ENCODE measurements around the gene PDE9A. TPM values are rescaled to one million over a fixed set of nuclear protein-coding genes. Genes with fewer than 3 reads are reported as not detected.

The PDE9A gene
- total and polyA plus RNA-seq, 8 donors, result 1.2 to 14.4 (median 5.0) TPM

DNA sequence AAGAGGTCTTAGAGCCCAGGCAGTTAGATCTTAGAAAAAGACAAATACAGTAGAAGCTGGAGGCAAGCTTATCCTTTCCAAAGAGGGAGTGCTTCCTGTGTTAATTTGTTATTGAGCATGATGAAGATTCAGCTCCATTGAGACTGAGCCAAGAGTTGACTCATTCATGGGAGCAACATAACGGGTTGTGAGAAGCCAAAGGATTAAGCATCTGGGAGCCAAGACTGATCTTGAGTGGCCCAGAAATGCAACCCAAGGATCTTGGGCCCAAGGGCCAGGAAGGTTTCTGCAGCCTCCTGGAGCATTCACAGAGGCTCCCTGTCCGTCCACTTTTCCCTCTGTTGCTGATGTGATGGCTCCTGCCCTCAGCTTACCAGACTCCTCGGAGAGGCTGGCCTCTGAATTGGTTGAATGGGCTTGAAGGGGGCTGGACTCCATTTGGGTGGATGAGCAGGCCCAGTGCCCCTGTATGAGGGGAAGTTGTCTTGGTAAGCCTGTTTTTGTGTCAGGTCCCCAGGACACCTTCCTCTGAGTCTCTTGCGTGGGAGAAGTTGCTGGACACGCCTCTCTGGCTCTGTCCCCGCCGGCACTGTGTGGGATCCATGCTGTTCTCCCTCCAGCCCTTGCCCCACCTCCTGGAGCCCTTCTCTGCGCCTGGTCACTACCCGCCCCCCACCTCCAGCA lies 42.4 kb downstream of the PDE9A start:
- no peaks in the 10 kb centered on the region for H3K9me3 ChIP-seq
- no peaks in the 10 kb centered on the region for H3K27me3 ChIP-seq
- FAIRE-seq, result no peak
- ATAC-seq, result peak in 3 of 4 donors; percentile 35 to 54 (median 38)
- H3K4me3 ChIP-seq, result no peak overlapping the region
- intact Hi-C loops (cut with DNase I), result no loop called here
- no peaks in the 10 kb centered on the region for H3K36me3 ChIP-seq
- no peak for TF ChIP-seq CTCF (IDR thresholded peaks at IDR 0.05)
- H3K27ac ChIP-seq, result no peak overlapping the region
- WGBS, 2 donors, result 69 to 82% methylated on average over 9 of the region's 9 CpGs
- no peaks in the 10 kb centered on the region for H3K4me1 ChIP-seq
- DNase-seq, result no peak

GRCh38 chr21:42696501-42697040 lies 43.1 kb downstream of the PDE9A start:
- Histone ChIP-seq H3K4me1 (no peaks in the 10 kb centered on the region), H3K4me3 (no peak overlapping the region), H3K36me3 (no peaks in the 10 kb centered on the region), H3K27me3 (no peaks in the 10 kb centered on the region), H3K9me3 (no peaks in the 10 kb centered on the region), H3K27ac (no peak overlapping the region)
- no peak for TF ChIP-seq CTCF (IDR thresholded peaks at IDR 0.05)
- DNase-seq (no peak), ATAC-seq (no peak), FAIRE-seq (no peak)
- whole genome bisulfite sequencing, 2 donors, result 67 to 81% methylated on average over 7 to 9 of the region's 9 CpGs
- intact Hi-C loops (cut with DNase I), result no loop called here

DNA sequence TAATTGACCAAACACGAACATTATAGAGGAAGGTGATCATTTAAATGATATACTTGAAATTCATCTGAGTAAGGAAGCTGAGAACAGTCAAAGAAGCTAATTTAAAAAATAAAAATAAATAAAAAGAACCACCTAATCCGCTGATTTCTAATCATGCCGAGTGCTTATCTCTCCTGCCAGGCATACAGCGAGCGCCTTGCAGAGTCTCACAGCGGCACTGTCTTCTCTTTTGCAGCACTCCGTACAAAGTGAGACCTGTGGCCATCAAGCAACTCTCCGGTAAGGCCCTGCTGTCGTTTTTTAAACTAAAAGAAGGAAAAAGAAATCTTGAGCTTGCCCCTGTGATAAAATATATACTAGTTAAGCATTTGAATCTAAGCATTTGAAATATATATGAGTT lies 45.3 kb downstream of the PDE9A start:
- 60 to 74% methylated on average over 9 of the region's 9 CpGs for WGBS, 2 donors
- Histone ChIP-seq H3K4me3 (no peak overlapping the region), H3K27me3 (no peaks in the 10 kb centered on the region), H3K27ac (no peak overlapping the region), H3K4me1 (no peaks in the 10 kb centered on the region), H3K9me3 (no peaks in the 10 kb centered on the region), H3K36me3 (no peaks in the 10 kb centered on the region)
- no peak for DNase-seq
- intact Hi-C loops (cut with DNase I), result no loop called here
- FAIRE-seq, result no peak
- no peak for TF ChIP-seq CTCF (IDR thresholded peaks at IDR 0.05)
- no peak for ATAC-seq

DNA sequence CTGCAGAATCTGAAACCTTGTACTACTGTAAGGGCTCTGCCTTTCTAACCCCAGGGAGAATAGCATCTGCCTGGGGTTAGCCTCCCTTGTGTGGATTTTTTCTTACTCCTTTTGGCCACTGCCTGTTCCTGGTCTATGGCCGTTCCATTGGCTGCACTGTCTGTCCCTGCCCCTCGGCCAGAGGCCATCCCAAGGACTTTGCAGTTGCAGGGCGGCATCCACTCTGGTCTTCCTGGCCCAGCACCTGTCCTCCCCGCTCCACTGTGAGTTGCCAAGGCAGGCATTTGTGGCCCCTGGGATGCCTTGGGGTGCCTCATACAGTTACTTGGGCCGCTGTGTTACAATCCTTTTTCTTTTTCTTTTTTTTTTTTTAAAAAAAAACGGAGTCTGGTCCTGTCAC lies 45.8 kb downstream of the PDE9A start:
- ATAC-seq (no peak), DNase-seq (no peak), FAIRE-seq (no peak)
- Histone ChIP-seq H3K4me1 (no peaks in the 10 kb centered on the region), H3K36me3 (no peaks in the 10 kb centered on the region), H3K9me3 (no peaks in the 10 kb centered on the region), H3K27me3 (no peaks in the 10 kb centered on the region), H3K27ac (no peak overlapping the region), H3K4me3 (no peak overlapping the region)
- TF ChIP-seq CTCF (IDR thresholded peaks at IDR 0.05), result no peak
- intact Hi-C loops (cut with DNase I), result no loop called here
- 67 to 71% methylated on average over 6 of the region's 6 CpGs for WGBS, 2 donors

GRCh38 chr21:42701706-42702456 lies 48.5 kb downstream of the PDE9A start:
- 71 to 84% methylated on average over 7 of the region's 7 CpGs for WGBS, 2 donors
- no peak for ATAC-seq
- intact Hi-C loops (cut with DNase I), result no loop called here

More at GRCh38 chr21:42701706-42702456, 48.5 kb downstream of the PDE9A start:
- Histone ChIP-seq H3K36me3 (no peaks in the 10 kb centered on the region), H3K9me3 (no peaks in the 10 kb centered on the region), H3K4me3 (no peak overlapping the region), H3K4me1 (no peaks in the 10 kb centered on the region), H3K27ac (no peak overlapping the region), H3K27me3 (no peaks in the 10 kb centered on the region)
- no peak for TF ChIP-seq CTCF (IDR thresholded peaks at IDR 0.05)
- FAIRE-seq, result no peak
- DNase-seq, result no peak

Measured in pancreas (tissue), 10 donors.